ENCODE results near the gene PLAAT4.

The PLAAT4 gene

GRCh38 chr11:63504054-63504453 lies 32.6 kb upstream of the PLAAT4 start:
- FAIRE-seq, result no peak
- no peak for TF ChIP-seq CTCF (IDR thresholded peaks at IDR 0.05; ENCODE audit: insufficient read depth, missing control alignments)
- DNase-seq (ENCODE audit: insufficient read length, low spot score), result no peak

- FAIRE-seq (no peak), DNase-seq (ENCODE audit: insufficient read length, low spot score) (no peak)
- no peak for TF ChIP-seq CTCF (IDR thresholded peaks at IDR 0.05; ENCODE audit: insufficient read depth, missing control alignments)
Measured at GRCh38 chr11:63504933-63505586, 31.5 kb upstream of the PLAAT4 start.

GRCh38 chr11:63505857-63506528 lies 30.6 kb upstream of the PLAAT4 start, which contains the start of gene LGALS12:
TSS of gene LGALS12 (plus strand) at chr11:63506084. CDS start at chr11:63506459, 375 bp downstream.
- FAIRE-seq (no peak), DNase-seq (ENCODE audit: insufficient read length, low spot score) (no peak)
- no peak for TF ChIP-seq CTCF (IDR thresholded peaks at IDR 0.05; ENCODE audit: insufficient read depth, missing control alignments)

GRCh38 chr11:63506876-63507275 lies 29.7 kb upstream of the PLAAT4 start:
- DNase-seq (ENCODE audit: insufficient read length, low spot score) (no peak), FAIRE-seq (no peak)
- no peak for TF ChIP-seq CTCF (IDR thresholded peaks at IDR 0.05; ENCODE audit: insufficient read depth, missing control alignments)

GRCh38 chr11:63507511-63507910 lies 29.1 kb upstream of the PLAAT4 start:
- DNase-seq (ENCODE audit: insufficient read length, low spot score) (no peak), FAIRE-seq (no peak)
- TF ChIP-seq CTCF (IDR thresholded peaks at IDR 0.05; ENCODE audit: insufficient read depth, missing control alignments), result no peak

GRCh38 chr11:63508009-63508408 lies 28.6 kb upstream of the PLAAT4 start:
- DNase-seq (ENCODE audit: insufficient read length, low spot score), result no peak
- TF ChIP-seq CTCF (IDR thresholded peaks at IDR 0.05; ENCODE audit: insufficient read depth, missing control alignments), result peak; percentile 29
- no peak for FAIRE-seq

GRCh38 chr11:63508745-63509144 lies 27.9 kb upstream of the PLAAT4 start:
- FAIRE-seq (no peak), DNase-seq (ENCODE audit: insufficient read length, low spot score) (no peak)
- no peak for TF ChIP-seq CTCF (IDR thresholded peaks at IDR 0.05; ENCODE audit: insufficient read depth, missing control alignments)

Measured in D721Med (cell line).